ENCODE measurements around the gene EPHA2. TPM values are rescaled to one million over a fixed set of nuclear protein-coding genes. Genes with fewer than 3 reads are reported as not detected.

The EPHA2 gene
- total and polyA plus RNA-seq, 12 donors, result 7.8 to 25.1 (median 11.3) TPM

- Histone ChIP-seq H3K4me1 (peaks cover 0 to 27% (median 13%) of the 10 kb centered on the region in 9 donors), H3K27me3 (no peaks in the 10 kb centered on the region), H3K36me3 (peaks cover 0 to 48% (median 16%) of the 10 kb centered on the region in 9 donors), H3K9me3 (no peaks in the 10 kb centered on the region), H3K4me3 (no peak overlapping the region), H3K27ac (peak overlapping the region in 1 of 10 donors; percentile 22)
- WGBS, 2 donors, result 83 to 87% methylated on average over 4 of the region's 4 CpGs
- intact Hi-C loops (cut with DNase I), result no loop called here
- TF ChIP-seq, protein P1, sequence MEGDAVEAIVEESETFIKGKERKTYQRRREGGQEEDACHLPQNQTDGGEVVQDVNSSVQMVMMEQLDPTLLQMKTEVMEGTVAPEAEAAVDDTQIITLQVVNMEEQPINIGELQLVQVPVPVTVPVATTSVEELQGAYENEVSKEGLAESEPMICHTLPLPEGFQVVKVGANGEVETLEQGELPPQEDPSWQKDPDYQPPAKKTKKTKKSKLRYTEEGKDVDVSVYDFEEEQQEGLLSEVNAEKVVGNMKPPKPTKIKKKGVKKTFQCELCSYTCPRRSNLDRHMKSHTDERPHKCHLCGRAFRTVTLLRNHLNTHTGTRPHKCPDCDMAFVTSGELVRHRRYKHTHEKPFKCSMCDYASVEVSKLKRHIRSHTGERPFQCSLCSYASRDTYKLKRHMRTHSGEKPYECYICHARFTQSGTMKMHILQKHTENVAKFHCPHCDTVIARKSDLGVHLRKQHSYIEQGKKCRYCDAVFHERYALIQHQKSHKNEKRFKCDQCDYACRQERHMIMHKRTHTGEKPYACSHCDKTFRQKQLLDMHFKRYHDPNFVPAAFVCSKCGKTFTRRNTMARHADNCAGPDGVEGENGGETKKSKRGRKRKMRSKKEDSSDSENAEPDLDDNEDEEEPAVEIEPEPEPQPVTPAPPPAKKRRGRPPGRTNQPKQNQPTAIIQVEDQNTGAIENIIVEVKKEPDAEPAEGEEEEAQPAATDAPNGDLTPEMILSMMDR (IDR thresholded peaks at IDR 0.05), result no peak
- ATAC-seq, result no peak
- no peak for DNase-seq
Observed at GRCh38 chr1:16122350-16122881, 33.5 kb downstream of the EPHA2 start.

DNA sequence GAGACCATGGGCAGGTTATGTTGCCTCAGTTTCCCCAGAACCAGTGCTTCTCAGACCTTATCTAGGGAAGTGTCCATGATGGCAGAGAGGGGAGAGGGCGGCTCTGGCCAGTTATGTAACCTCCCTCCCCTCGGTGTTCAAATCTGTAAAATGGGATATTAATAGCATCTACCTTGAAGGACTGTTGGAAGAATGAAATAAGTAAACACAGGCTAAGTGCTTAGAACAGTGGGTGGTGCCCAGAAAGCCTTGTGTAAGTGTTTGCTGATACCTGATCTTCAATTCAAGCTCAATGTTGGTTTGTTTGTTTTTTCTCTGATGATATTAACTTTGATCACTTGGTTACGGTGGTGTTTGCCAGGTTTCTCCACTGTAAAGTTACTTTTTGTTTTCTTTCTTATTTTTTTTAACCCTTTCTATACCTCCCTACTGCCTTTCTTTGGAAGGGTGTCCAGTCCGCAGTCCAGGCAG, 34.9 kb downstream of the EPHA2 start:
- Histone ChIP-seq H3K4me3 (no peak overlapping the region), H3K27me3 (no peaks in the 10 kb centered on the region), H3K9me3 (no peaks in the 10 kb centered on the region), H3K4me1 (peaks cover 0 to 20% (median under 1%) of the 10 kb centered on the region in 9 donors), H3K27ac (no peak overlapping the region), H3K36me3 (peaks cover 0 to 33% (median 16%) of the 10 kb centered on the region in 9 donors)
- no peak for DNase-seq
- intact Hi-C loops (cut with DNase I), result no loop called here
- 73 to 80% methylated on average over 4 of the region's 4 CpGs for WGBS, 2 donors
- TF ChIP-seq, protein P1 (IDR thresholded peaks at IDR 0.05), result no peak
- no peak for ATAC-seq

- intact Hi-C loops (cut with DNase I), result no loop called here
- Histone ChIP-seq H3K4me3 (no peak overlapping the region), H3K36me3 (peaks cover 0 to 28% (median 11%) of the 10 kb centered on the region in 9 donors), H3K4me1 (peaks cover 0 to 20% (median 0%) of the 10 kb centered on the region in 9 donors), H3K27me3 (no peaks in the 10 kb centered on the region), H3K9me3 (no peaks in the 10 kb centered on the region), H3K27ac (no peak overlapping the region)
- DNase-seq (no peak), ATAC-seq (peak in 1 of 8 donors; percentile 16)
- 78 to 100% methylated on average over 1 of the region's 1 CpG for WGBS, 2 donors
- TF ChIP-seq, protein P1 (IDR thresholded peaks at IDR 0.05), result no peak
Observed at GRCh38 chr1:16120407-16120806, 35.5 kb downstream of the EPHA2 start.

DNA sequence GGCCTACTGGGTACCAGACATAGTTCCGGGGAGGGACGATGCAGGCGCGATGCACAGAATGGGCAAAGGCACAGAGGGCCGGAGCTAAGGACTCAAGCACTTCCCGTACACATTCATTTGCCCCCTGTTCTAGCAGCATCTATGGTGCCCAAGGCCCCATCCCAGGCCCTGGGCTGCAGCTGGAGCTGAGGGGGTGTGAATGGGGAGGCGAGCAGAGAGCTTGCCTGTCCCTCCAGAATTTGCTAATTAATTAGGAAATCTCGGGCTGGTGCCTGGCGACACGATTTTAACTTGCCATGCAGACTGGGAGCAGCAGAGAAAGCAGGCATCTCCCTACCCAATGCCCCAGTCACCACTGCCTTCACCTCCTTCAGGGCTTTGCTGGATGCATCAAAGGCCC, 35.9 kb downstream of the EPHA2 start:
- no peaks in the 10 kb centered on the region for H3K27me3 ChIP-seq
- DNase-seq, result no peak
- no peak overlapping the region for H3K27ac ChIP-seq
- TF ChIP-seq, protein P1 (IDR thresholded peaks at IDR 0.05), result no peak
- no peak for ATAC-seq
- H3K4me3 ChIP-seq, result no peak overlapping the region
- H3K4me1 ChIP-seq, result peaks cover 0 to 20% (median 0%) of the 10 kb centered on the region in 9 donors
- no peaks in the 10 kb centered on the region for H3K9me3 ChIP-seq
- peaks cover 0 to 23% (median 11%) of the 10 kb centered on the region in 9 donors for H3K36me3 ChIP-seq
- 88 to 93% methylated on average over 10 of the region's 10 CpGs for WGBS, 2 donors
- intact Hi-C loops (cut with DNase I), result no loop called here

Data from heart right ventricle (tissue), 16 donors.